Measurements from ENCODE around the gene SPPL2B.

DNA sequence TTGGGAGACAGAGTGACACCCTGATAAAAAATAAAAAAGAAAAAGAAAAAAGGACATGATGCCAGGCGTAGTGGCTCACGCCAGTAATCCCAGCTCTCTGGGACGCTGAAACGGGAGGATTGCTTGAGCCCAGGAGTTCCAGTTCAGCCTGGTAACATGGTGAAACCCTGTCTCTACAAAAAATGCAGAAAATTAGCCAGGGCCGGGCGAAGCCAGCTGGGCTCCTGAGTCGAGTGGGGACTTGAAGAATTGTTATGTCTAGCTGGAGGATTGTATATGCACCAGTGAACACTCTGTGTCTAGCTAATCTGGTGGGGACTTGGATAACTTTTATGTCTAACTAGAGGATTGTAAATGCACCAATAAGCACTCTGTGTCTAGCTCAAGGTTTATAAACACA is 63.9 kb downstream of the SPPL2B start:
- TF ChIP-seq, protein P1, sequence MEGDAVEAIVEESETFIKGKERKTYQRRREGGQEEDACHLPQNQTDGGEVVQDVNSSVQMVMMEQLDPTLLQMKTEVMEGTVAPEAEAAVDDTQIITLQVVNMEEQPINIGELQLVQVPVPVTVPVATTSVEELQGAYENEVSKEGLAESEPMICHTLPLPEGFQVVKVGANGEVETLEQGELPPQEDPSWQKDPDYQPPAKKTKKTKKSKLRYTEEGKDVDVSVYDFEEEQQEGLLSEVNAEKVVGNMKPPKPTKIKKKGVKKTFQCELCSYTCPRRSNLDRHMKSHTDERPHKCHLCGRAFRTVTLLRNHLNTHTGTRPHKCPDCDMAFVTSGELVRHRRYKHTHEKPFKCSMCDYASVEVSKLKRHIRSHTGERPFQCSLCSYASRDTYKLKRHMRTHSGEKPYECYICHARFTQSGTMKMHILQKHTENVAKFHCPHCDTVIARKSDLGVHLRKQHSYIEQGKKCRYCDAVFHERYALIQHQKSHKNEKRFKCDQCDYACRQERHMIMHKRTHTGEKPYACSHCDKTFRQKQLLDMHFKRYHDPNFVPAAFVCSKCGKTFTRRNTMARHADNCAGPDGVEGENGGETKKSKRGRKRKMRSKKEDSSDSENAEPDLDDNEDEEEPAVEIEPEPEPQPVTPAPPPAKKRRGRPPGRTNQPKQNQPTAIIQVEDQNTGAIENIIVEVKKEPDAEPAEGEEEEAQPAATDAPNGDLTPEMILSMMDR (conservative IDR thresholded peaks at IDR 0.05; ENCODE audit: low read depth in 2 of 2) = no peak
- TF ChIP-seq POLR2AphosphoS5 (IDR thresholded peaks at IDR 0.05; ENCODE audit: low read depth) = no peak
- no peak for TF ChIP-seq EZH2 (IDR thresholded peaks at IDR 0.05; ENCODE audit: low read depth, unreplicated experiment)
- no peak for TF ChIP-seq CREB1 (CRISPR knock-in tag; IDR thresholded peaks at IDR 0.05; ENCODE audit: low read depth)
